ENCODE results near the gene FHOD1. TPM values are rescaled to one million over a fixed set of nuclear protein-coding genes. Genes with fewer than 3 reads are reported as not detected.

FHOD1 gene
- total RNA-seq, 5 donors from 2014 or later (not counting 1 experiment from before 2014, with no cell fraction given): 31.0 to 92.5 (median 66.2) TPM

DNA sequence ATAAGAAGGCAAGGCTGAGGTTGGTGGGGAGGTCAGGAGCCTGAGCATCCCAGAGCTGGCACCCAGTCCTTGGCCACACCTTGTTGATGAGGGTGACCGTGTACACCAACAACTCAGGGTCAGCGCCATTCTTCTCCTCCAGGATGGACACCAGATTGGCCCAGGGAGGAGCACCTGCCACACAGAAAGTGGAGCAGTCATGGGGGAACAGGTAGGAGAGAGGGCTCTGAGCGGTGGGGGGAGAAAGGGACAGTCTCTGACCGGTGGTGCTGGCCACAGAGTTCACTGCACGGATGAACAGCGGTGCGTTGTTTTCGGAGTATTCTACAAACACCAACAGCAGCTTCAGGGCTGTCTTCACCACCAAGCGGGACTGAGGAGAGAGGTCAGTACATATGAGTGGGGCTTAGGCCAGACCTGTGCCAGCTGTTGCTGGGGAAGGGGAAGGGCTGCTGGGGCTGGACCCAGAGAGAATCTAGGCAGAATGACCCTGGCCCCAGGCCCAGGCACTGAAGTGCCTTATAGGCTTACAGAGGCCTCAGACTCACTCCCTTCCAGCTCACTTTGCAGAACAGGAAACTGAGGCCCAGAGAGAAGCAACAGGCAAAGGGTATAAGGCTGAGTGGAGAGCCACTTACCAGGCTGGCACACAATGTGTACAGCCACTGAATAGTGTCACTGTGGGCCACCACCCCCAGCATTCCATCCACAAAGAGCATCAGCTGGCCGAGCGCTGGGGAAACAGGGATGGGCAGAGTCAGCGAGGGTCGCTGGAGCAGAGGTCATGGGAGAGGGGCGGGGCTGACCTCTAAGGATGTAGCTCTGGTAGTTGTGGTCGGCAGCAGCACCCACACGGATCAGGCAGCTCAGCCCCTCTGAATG lies 9.6 kb downstream of the FHOD1 start:
- ChIA-PET CTCF (interaction anchor here in 1 of 2 donors (0.6 kb wide), 1 partner anchor 208 kb away, joined by 3 read pairs; no protein-coding TSS in a partner anchor), POLR2A (no interaction called here)
- 100% methylated on average over 1 of the region's 16 CpGs for WGBS (ENCODE audit: insufficient coverage)
- peaks cover 26% of the 10 kb centered on the region for H3K36me3 Mint-ChIP-seq
- Histone ChIP-seq H3K9me3 (no peaks in the 10 kb centered on the region), H3K27ac (ENCODE audit: low read length) (no peak overlapping the region), H3K36me3 (ENCODE audit: control insufficient read depth in 2 of 2, extremely low read depth in 1 of 2, insufficient read depth in 1 of 2, low read length in 1 of 2) (peaks cover 31 to 50% of the 10 kb centered on the region in 2 donors), H3K4me3 (ENCODE audit: control insufficient read depth in 1 of 2, extremely low read depth in 1 of 2, low read length in 1 of 2) (no peak overlapping the region), H3K4me1 (ENCODE audit: control insufficient read depth in 1 of 2, extremely low read depth in 1 of 2, insufficient read depth in 2 of 2, low read length in 2 of 2) (peaks cover 0 to 29% of the 10 kb centered on the region in 2 experiments), H3K27me3 (replicated peaks in 1 of 2; ENCODE audit: control insufficient read depth in 2 of 2, extremely low read depth in 1 of 2, insufficient read depth in 2 of 2, low read length in 1 of 2) (no peaks in the 10 kb centered on the region)
- H3K4me3 Mint-ChIP-seq: no peak overlapping the region
- H3K9me3 Mint-ChIP-seq: no peaks in the 10 kb centered on the region
- H3K27me3 Mint-ChIP-seq: no peaks in the 10 kb centered on the region
- peaks cover 0 to 21% (median 11%) of the 10 kb centered on the region in 3 donors for H3K4me1 Mint-ChIP-seq
- DNase-seq (no peak), ATAC-seq (replicated peaks in 1 of 4) (no peak)
- H3K27ac Mint-ChIP-seq: peak overlapping the region in 1 of 2 donors; percentile 55

DNA sequence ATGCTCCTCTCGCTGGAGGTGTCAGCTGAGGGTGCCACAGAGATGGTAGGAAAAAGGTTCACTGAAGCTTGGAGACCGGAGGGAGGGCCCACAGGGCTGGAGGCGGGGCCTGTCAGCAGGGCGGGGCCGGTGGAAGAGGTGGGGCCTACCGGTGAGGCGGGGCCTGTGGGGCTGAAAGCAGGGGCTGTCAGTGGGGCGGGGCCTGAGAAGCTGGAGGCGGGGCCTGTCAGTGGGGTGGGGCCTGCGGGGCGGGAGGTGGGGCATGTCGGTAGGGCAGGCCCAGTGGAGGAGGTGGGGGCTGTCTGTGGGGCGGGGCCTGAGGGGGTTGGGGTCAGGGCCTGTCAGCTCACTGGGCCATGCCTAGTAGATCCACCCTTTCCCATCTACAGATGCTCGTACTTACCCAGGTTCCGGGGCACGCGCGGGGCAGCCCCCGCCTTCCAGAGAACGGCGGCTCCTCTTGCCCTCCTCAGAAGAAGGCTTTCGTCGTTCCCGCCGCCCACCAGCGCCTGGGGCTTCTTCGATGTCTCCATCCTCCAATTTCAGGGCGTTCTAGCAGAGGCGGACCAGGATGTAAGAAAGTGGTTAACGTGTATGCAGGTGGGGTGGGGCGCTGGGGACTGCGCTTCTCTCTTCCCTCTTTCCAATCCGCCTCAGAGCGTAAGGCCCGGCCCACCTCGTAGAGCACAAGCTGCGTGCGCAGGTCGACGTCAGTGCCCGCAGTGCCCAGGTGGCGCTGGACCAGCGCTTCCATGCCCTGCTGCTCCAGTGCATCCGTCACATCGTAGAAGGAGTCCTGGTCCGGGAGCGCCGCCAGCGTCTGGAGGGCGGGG lies 10.5 kb downstream of the FHOD1 start:
- Mint-ChIP-seq H3K27me3 (no peaks in the 10 kb centered on the region), H3K4me1 (peaks cover 0 to 18% (median 9%) of the 10 kb centered on the region in 3 donors), H3K9me3 (no peaks in the 10 kb centered on the region), H3K27ac (peak overlapping the region; percentile 91 to 92), H3K4me3 (peak overlapping the region; percentile 43 to 72 (median 57)), H3K36me3 (peaks cover 26% of the 10 kb centered on the region)
- ChIA-PET POLR2A (no interaction called here), CTCF (interaction anchor here in 1 of 2 donors (0.7 kb wide), 1 partner anchor 39 kb away, joined by 5 read pairs; no protein-coding TSS in a partner anchor)
- 95% methylated on average over 20 of the region's 50 CpGs for WGBS (ENCODE audit: insufficient coverage)
- peak overlapping the region in 1 of 2 donors; percentile 27 for H3K4me3 ChIP-seq (ENCODE audit: control insufficient read depth in 1 of 2, extremely low read depth in 1 of 2, low read length in 1 of 2)
- H3K9me3 ChIP-seq: no peaks in the 10 kb centered on the region
- H3K27ac ChIP-seq (ENCODE audit: low read length): peak overlapping the region; percentile 57
- DNase-seq (peak; percentile 30 to 79 (median 63)), ATAC-seq (replicated peaks in 1 of 4) (peak; percentile 65 to 82 (median 72))
- peaks cover 0 to 26% of the 10 kb centered on the region in 2 experiments for H3K4me1 ChIP-seq (ENCODE audit: control insufficient read depth in 1 of 2, extremely low read depth in 1 of 2, insufficient read depth in 2 of 2, low read length in 2 of 2)
- no peaks in the 10 kb centered on the region for H3K27me3 ChIP-seq (replicated peaks in 1 of 2; ENCODE audit: control insufficient read depth in 2 of 2, extremely low read depth in 1 of 2, insufficient read depth in 2 of 2, low read length in 1 of 2)
- peaks cover 31 to 53% of the 10 kb centered on the region in 2 donors for H3K36me3 ChIP-seq (ENCODE audit: control insufficient read depth in 2 of 2, extremely low read depth in 1 of 2, insufficient read depth in 1 of 2, low read length in 1 of 2)

DNA sequence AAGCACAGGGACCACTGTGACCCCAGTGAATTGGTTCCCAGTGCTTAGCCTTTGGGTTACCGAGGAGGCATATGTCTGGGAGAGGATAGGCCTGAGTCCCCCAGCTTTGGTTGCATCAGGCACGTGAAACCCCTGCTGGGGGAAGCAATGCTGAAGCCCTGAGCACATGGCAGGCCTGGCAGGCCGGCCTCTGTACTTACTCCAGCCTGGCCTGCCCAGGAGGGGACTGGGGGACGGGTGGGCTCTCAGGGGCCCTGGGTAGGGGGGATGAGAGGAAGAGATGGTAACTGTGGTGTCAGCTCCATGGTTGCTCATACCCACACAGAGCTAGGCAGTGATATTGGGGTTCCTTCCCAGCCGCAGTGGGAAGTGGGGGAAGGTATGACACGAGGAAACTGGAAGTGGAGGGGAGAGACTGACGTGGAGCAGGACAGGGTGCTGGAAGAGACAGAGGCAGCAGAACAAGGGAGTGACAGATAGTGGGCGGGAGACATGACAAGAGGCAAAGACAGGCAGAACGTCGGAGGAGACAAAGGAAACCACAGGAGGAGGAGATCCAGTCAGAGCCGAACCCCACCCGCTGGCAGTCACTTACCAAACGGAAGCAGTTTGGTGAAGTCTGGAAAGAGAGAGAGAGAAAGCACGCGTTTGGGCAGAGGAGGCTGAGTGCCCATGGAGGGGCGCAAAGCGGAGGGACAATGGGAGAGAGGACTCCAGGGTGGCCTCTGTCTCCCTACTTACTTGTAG lies 11.3 kb downstream of the FHOD1 start:
- Mint-ChIP-seq H3K36me3 (peaks cover 26% of the 10 kb centered on the region), H3K27me3 (no peaks in the 10 kb centered on the region), H3K27ac (peak overlapping the region; percentile 91 to 92), H3K4me1 (peaks cover 0 to 14% (median 6%) of the 10 kb centered on the region in 3 donors), H3K4me3 (peak overlapping the region; percentile 43 to 72 (median 57)), H3K9me3 (no peaks in the 10 kb centered on the region)
- Histone ChIP-seq H3K4me1 (ENCODE audit: control insufficient read depth in 1 of 2, extremely low read depth in 1 of 2, insufficient read depth in 2 of 2, low read length in 2 of 2) (peaks cover 0 to 26% of the 10 kb centered on the region in 2 experiments), H3K27ac (ENCODE audit: low read length) (peak overlapping the region; percentile 57), H3K36me3 (ENCODE audit: control insufficient read depth in 2 of 2, extremely low read depth in 1 of 2, insufficient read depth in 1 of 2, low read length in 1 of 2) (peaks cover 28 to 60% of the 10 kb centered on the region in 2 donors), H3K4me3 (ENCODE audit: control insufficient read depth in 1 of 2, extremely low read depth in 1 of 2, low read length in 1 of 2) (peak overlapping the region in 1 of 2 donors; percentile 27), H3K27me3 (replicated peaks in 1 of 2; ENCODE audit: control insufficient read depth in 2 of 2, extremely low read depth in 1 of 2, insufficient read depth in 2 of 2, low read length in 1 of 2) (peaks cover 0 to 2% of the 10 kb centered on the region in 2 experiments), H3K9me3 (no peaks in the 10 kb centered on the region)
- ChIA-PET CTCF (interaction anchor here (0.7 kb wide), 2 partner anchors 38 to 100 kb away, joined by 5 read pairs; no protein-coding TSS in a partner anchor), POLR2A (interaction anchor here in 1 of 2 donors (0.7 kb wide), 1 partner anchor 20 kb away, joined by 4 read pairs; no protein-coding TSS in a partner anchor)
- WGBS (ENCODE audit: insufficient coverage): 78% methylated on average over 16 of the region's 17 CpGs
- ATAC-seq (replicated peaks in 1 of 4) (peak; percentile 67 to 75 (median 68)), DNase-seq (peak in 27 of 35 experiments; percentile 21 to 66 (median 35))

DNA sequence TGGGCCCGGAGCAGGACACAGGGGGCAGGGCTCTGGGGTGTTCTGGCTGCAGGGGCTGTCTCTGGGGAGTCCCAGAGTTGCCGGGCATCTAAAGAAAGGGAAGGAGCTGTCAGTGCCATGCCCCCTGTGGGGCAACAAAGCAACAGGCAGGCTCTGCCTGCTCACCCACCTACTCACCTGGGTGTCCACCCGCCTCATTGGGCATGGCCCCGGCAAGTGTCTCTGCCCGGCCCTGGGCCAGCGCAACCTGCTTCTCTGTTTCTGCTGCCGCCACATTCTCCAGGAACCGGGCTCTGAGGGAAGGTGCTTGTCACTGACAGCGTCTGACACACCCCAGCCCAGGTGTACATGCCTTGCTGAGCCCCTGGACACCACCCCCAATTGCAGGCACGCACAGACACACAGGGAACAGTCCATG lies 13.1 kb downstream of the FHOD1 start:
- no peak overlapping the region for H3K4me3 ChIP-seq (ENCODE audit: control insufficient read depth in 1 of 2, extremely low read depth in 1 of 2, low read length in 1 of 2)
- H3K27me3 ChIP-seq (replicated peaks in 1 of 2; ENCODE audit: control insufficient read depth in 2 of 2, extremely low read depth in 1 of 2, insufficient read depth in 2 of 2, low read length in 1 of 2): peaks cover 0 to 2% of the 10 kb centered on the region in 2 experiments
- peaks cover 39 to 78% of the 10 kb centered on the region in 2 donors for H3K36me3 ChIP-seq (ENCODE audit: control insufficient read depth in 2 of 2, extremely low read depth in 1 of 2, insufficient read depth in 1 of 2, low read length in 1 of 2)
- no peak overlapping the region for H3K27ac ChIP-seq (ENCODE audit: low read length)
- no peak for ATAC-seq (replicated peaks in 1 of 4)
- no peak overlapping the region for H3K4me3 Mint-ChIP-seq
- peaks cover 0 to 26% of the 10 kb centered on the region in 2 experiments for H3K4me1 ChIP-seq (ENCODE audit: control insufficient read depth in 1 of 2, extremely low read depth in 1 of 2, insufficient read depth in 2 of 2, low read length in 2 of 2)
- ChIA-PET CTCF (interaction anchor here in 1 of 2 donors (0.6 kb wide), 1 partner anchor 213 kb away, joined by 3 read pairs; no protein-coding TSS in a partner anchor), POLR2A (no interaction called here)
- peaks cover 0 to 12% (median 6%) of the 10 kb centered on the region in 3 donors for H3K4me1 Mint-ChIP-seq
- no peaks in the 10 kb centered on the region for H3K9me3 Mint-ChIP-seq
- WGBS (ENCODE audit: insufficient coverage): 97% methylated on average over 8 of the region's 10 CpGs
- no peaks in the 10 kb centered on the region for H3K27me3 Mint-ChIP-seq
- no peak for DNase-seq
- H3K9me3 ChIP-seq: no peaks in the 10 kb centered on the region
- peak overlapping the region in 1 of 2 donors; percentile 63 for H3K27ac Mint-ChIP-seq
- H3K36me3 Mint-ChIP-seq: peaks cover 37% of the 10 kb centered on the region

DNA sequence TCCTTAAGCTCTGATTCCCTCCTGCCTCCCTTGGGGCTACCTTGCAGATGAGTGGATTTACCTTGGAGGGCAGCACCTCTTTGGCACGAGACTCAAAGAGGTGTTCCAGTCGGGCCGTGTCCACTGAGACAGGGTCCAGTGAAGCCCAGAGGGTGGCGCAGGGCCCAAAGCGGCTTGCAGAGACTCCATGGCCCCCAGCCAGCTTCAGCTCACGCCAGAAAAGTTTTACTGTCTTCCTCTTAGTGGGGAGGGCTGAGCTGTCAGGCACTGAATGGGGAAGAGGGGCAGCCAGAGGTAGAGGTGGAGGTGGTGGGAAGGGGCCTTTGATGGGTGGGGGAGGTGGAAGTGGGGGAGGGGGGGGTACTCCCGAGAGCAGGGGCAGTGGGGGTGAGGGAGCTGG lies 13.7 kb downstream of the FHOD1 start:
- WGBS (ENCODE audit: insufficient coverage): 97% methylated on average over 5 of the region's 7 CpGs
- no peaks in the 10 kb centered on the region for H3K27me3 Mint-ChIP-seq
- no peak for ATAC-seq (replicated peaks in 1 of 4)
- peaks cover 0 to 2% of the 10 kb centered on the region in 2 experiments for H3K27me3 ChIP-seq (replicated peaks in 1 of 2; ENCODE audit: control insufficient read depth in 2 of 2, extremely low read depth in 1 of 2, insufficient read depth in 2 of 2, low read length in 1 of 2)
- no peak overlapping the region for H3K4me3 ChIP-seq (ENCODE audit: control insufficient read depth in 1 of 2, extremely low read depth in 1 of 2, low read length in 1 of 2)
- peaks cover 41% of the 10 kb centered on the region for H3K36me3 Mint-ChIP-seq
- H3K27ac ChIP-seq (ENCODE audit: low read length): no peak overlapping the region
- no peaks in the 10 kb centered on the region for H3K9me3 Mint-ChIP-seq
- no peak for DNase-seq
- ChIA-PET POLR2A (no interaction called here), CTCF (interaction anchor here in 1 of 2 donors (0.6 kb wide), 1 partner anchor 213 kb away, joined by 3 read pairs; no protein-coding TSS in a partner anchor)
- no peak overlapping the region for H3K4me3 Mint-ChIP-seq
- peaks cover 38 to 78% of the 10 kb centered on the region in 2 donors for H3K36me3 ChIP-seq (ENCODE audit: control insufficient read depth in 2 of 2, extremely low read depth in 1 of 2, insufficient read depth in 1 of 2, low read length in 1 of 2)
- no peaks in the 10 kb centered on the region for H3K9me3 ChIP-seq
- H3K4me1 ChIP-seq (ENCODE audit: control insufficient read depth in 1 of 2, extremely low read depth in 1 of 2, insufficient read depth in 2 of 2, low read length in 2 of 2): peaks cover 0 to 29% of the 10 kb centered on the region in 2 experiments
- H3K4me1 Mint-ChIP-seq: peaks cover 0 to 16% (median 6%) of the 10 kb centered on the region in 3 donors
- H3K27ac Mint-ChIP-seq: no peak overlapping the region
